ENCODE measurements around the gene BCAS1.

BCAS1 gene

GRCh38 chr20:54017846-54018245 lies 52.5 kb downstream of the BCAS1 start:
- TF ChIP-seq TCF12 (IDR thresholded peaks at IDR 0.05; ENCODE audit: low read depth) (no peak), YY1 (IDR thresholded peaks at IDR 0.05; ENCODE audit: low read depth) (no peak), MAX (IDR thresholded peaks at IDR 0.05) (no peak), EGR1 (IDR thresholded peaks at IDR 0.05) (no peak), FOXM1 (IDR thresholded peaks at IDR 0.05; ENCODE audit: borderline replicate concordance, low read depth) (no peak), CEBPB (IDR thresholded peaks at IDR 0.05) (no peak)
- TF ChIP-seq, protein P1, sequence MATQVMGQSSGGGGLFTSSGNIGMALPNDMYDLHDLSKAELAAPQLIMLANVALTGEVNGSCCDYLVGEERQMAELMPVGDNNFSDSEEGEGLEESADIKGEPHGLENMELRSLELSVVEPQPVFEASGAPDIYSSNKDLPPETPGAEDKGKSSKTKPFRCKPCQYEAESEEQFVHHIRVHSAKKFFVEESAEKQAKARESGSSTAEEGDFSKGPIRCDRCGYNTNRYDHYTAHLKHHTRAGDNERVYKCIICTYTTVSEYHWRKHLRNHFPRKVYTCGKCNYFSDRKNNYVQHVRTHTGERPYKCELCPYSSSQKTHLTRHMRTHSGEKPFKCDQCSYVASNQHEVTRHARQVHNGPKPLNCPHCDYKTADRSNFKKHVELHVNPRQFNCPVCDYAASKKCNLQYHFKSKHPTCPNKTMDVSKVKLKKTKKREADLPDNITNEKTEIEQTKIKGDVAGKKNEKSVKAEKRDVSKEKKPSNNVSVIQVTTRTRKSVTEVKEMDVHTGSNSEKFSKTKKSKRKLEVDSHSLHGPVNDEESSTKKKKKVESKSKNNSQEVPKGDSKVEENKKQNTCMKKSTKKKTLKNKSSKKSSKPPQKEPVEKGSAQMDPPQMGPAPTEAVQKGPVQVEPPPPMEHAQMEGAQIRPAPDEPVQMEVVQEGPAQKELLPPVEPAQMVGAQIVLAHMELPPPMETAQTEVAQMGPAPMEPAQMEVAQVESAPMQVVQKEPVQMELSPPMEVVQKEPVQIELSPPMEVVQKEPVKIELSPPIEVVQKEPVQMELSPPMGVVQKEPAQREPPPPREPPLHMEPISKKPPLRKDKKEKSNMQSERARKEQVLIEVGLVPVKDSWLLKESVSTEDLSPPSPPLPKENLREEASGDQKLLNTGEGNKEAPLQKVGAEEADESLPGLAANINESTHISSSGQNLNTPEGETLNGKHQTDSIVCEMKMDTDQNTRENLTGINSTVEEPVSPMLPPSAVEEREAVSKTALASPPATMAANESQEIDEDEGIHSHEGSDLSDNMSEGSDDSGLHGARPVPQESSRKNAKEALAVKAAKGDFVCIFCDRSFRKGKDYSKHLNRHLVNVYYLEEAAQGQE (IDR thresholded peaks at IDR 0.05; ENCODE audit: low read depth) = no peak

DNA sequence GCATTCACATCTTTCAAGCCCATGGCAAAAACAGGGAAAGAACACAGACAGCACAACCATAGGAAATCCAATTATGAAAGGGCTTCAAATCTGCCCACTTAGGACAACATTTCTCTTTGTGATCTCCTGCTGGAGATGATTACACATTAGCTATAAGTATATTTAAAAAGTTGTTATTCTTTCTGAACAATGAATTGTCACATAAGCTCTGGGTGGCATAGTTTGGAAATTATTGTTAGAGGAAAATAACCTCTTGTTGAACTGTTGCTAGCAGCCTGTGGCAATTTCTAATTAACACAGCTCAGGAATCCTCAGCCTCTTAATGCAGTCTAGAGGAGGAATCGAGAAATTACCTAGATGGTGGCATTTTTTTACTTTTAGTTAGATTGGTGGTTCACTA lies 54.9 kb downstream of the BCAS1 start:
- TF ChIP-seq MAX (IDR thresholded peaks at IDR 0.05) (no peak), TEAD4 (IDR thresholded peaks at IDR 0.05) (no peak), NFIC (IDR thresholded peaks at IDR 0.05) (no peak), EGR1 (IDR thresholded peaks at IDR 0.05) (no peak), CEBPB (IDR thresholded peaks at IDR 0.05) (no peak), EP300 (IDR thresholded peaks at IDR 0.05; ENCODE audit: borderline replicate concordance) (no peak), TCF12 (IDR thresholded peaks at IDR 0.05; ENCODE audit: low read depth) (no peak), ZBTB7A (IDR thresholded peaks at IDR 0.05; ENCODE audit: low read depth) (no peak), YY1 (IDR thresholded peaks at IDR 0.05; ENCODE audit: low read depth) (no peak)

GRCh38 chr20:54014293-54014926 lies 56.0 kb downstream of the BCAS1 start:
- TF ChIP-seq EGR1 (IDR thresholded peaks at IDR 0.05) (no peak), ZBTB7A (IDR thresholded peaks at IDR 0.05; ENCODE audit: low read depth) (no peak), YY1 (IDR thresholded peaks at IDR 0.05; ENCODE audit: low read depth) (no peak)

DNA sequence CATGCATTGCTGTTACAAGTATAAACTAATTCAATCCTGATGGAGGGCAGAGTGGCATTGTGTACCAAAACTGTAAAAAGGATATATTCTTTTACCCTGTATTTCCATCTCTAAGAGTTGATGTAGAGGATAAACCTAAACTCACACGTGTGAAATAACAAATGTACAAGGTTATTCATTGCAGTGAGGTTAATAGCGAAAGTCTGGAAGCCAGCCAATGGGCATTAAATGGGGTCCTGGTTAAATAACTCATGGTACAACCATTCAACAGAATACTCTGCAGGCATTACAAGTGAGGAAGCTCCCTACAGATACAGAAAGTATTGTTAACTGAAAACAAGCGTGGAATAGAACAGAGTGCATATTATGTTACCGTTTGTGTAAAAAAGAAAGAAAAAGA lies 56.9 kb downstream of the BCAS1 start:
- TF ChIP-seq RAD21 (IDR thresholded peaks at IDR 0.05; ENCODE audit: low read depth) (no peak), NFIC (IDR thresholded peaks at IDR 0.05) (no peak), YY1 (IDR thresholded peaks at IDR 0.05; ENCODE audit: low read depth) (no peak), FOXM1 (IDR thresholded peaks at IDR 0.05; ENCODE audit: borderline replicate concordance, low read depth) (no peak), CEBPB (IDR thresholded peaks at IDR 0.05) (no peak), USF1 (IDR thresholded peaks at IDR 0.05) (no peak), CREB1 (IDR thresholded peaks at IDR 0.05; ENCODE audit: low read depth) (no peak), TAF1 (IDR thresholded peaks at IDR 0.05; ENCODE audit: low read depth) (no peak), MAX (IDR thresholded peaks at IDR 0.05) (no peak), ZBTB7A (IDR thresholded peaks at IDR 0.05; ENCODE audit: low read depth) (no peak), TEAD4 (IDR thresholded peaks at IDR 0.05) (no peak), EP300 (IDR thresholded peaks at IDR 0.05; ENCODE audit: borderline replicate concordance) (no peak), EGR1 (IDR thresholded peaks at IDR 0.05) (no peak), TCF12 (IDR thresholded peaks at IDR 0.05; ENCODE audit: low read depth) (no peak)
- TF ChIP-seq, protein P1 (IDR thresholded peaks at IDR 0.05; ENCODE audit: low read depth) = no peak

DNA sequence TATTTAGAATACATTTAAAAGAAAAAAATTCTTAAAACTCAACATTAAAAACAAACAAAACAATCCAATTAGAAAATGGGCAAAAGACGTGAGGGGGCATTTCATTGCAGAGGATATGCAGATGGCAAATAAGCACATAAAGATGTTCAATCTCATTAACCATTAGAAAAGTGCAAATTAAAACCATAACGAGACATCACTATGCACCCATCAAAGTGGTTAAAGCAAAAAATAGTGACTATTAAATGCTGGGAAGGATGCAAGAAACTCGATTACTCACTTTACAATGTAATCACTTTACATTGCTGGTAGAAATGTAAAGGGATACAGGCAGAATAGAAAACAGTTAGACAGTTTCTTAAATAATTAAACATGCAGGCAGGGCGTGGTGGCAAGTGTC lies 59.0 kb downstream of the BCAS1 start:
- no peak for TF ChIP-seq NFIC (IDR thresholded peaks at IDR 0.05)
- TF ChIP-seq YY1 (IDR thresholded peaks at IDR 0.05; ENCODE audit: low read depth) = no peak
- no peak for TF ChIP-seq TEAD4 (IDR thresholded peaks at IDR 0.05)
- no peak for TF ChIP-seq ZBTB7A (IDR thresholded peaks at IDR 0.05; ENCODE audit: low read depth)

- no peak for TF ChIP-seq TCF12 (IDR thresholded peaks at IDR 0.05; ENCODE audit: low read depth)
- no peak for TF ChIP-seq CEBPB (IDR thresholded peaks at IDR 0.05)
- TF ChIP-seq RAD21 (IDR thresholded peaks at IDR 0.05; ENCODE audit: low read depth) = no peak
- no peak for TF ChIP-seq MAX (IDR thresholded peaks at IDR 0.05)
- TF ChIP-seq TEAD4 (IDR thresholded peaks at IDR 0.05) = no peak
- TF ChIP-seq EGR1 (IDR thresholded peaks at IDR 0.05) = no peak
- no peak for TF ChIP-seq ZBTB7A (IDR thresholded peaks at IDR 0.05; ENCODE audit: low read depth)
- TF ChIP-seq TAF1 (IDR thresholded peaks at IDR 0.05; ENCODE audit: low read depth) = no peak
- TF ChIP-seq EP300 (IDR thresholded peaks at IDR 0.05; ENCODE audit: borderline replicate concordance) = no peak
- TF ChIP-seq CREB1 (IDR thresholded peaks at IDR 0.05; ENCODE audit: low read depth) = no peak
- TF ChIP-seq YY1 (IDR thresholded peaks at IDR 0.05; ENCODE audit: low read depth) = no peak
- TF ChIP-seq, protein P1 (IDR thresholded peaks at IDR 0.05; ENCODE audit: low read depth) = no peak
- TF ChIP-seq NFIC (IDR thresholded peaks at IDR 0.05) = no peak
- TF ChIP-seq USF1 (IDR thresholded peaks at IDR 0.05) = no peak
- TF ChIP-seq FOXM1 (IDR thresholded peaks at IDR 0.05; ENCODE audit: borderline replicate concordance, low read depth) = no peak
Measured at GRCh38 chr20:54005524-54005923, 64.9 kb downstream of the BCAS1 start.
